Fibroblast of skin of left quadriceps (primary cell): ENCODE measurements around the gene OSM.

Source experiments
- DNase-seq, 2 experiments: peaks; one replicate each; pipeline ENCODE4 v3.0.0-alpha.2; 2013; ENCODE audit warnings: low read depth in 2 of 2

Gene OSM

GRCh38 chr22:30263883-30264282, 2.8 kb downstream of the OSM start:
- no peak for DNase-seq

DNA sequence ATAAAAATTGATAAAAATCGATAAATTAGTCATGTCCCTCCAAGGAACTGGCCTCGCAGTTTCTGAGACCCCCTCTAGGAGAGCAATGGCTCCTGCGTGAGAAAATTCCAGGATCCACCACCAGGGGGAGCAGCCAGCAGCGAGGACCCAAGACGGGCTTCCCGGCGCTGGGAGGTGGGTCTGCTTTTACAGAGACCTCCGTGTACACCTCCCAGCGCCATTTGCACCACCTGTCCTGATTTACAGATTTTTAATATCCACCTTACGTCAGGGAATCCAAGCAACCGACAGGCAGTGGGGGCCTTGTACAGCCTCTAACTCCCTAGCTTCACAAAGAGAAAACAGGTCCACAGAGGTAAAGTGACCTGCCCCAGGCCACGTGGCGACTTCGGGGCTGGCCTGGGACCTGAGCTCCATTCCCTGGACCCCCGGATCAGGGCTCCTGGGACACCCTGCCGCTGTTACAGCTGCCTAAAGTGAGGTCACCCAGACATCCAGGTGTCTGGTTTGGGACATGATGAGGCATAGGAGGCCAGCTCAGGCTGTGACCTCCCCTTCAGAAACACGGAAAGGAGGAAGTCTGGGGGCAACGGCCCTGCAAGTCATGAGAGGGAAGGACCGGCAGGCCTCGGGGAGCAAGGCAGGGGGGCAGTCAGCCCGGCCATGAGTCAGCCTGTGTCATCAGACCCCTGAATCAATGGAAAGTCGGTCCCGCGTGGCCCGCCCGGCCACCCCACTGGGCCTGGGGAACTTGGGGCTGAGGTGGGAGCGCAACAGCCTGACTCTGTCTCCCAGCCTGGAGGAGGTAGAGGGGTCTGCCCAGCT, 3.5 kb downstream of the OSM start:
- no peak for DNase-seq

GRCh38 chr22:30262112-30262511, 4.5 kb downstream of the OSM start:
- DNase-seq: no peak

- DNase-seq: no peak
Observed at GRCh38 chr22:30261134-30261533, 5.5 kb downstream of the OSM start.

- no peak for DNase-seq
Observed at GRCh38 chr22:30260682-30261081, 6.0 kb downstream of the OSM start.

DNA sequence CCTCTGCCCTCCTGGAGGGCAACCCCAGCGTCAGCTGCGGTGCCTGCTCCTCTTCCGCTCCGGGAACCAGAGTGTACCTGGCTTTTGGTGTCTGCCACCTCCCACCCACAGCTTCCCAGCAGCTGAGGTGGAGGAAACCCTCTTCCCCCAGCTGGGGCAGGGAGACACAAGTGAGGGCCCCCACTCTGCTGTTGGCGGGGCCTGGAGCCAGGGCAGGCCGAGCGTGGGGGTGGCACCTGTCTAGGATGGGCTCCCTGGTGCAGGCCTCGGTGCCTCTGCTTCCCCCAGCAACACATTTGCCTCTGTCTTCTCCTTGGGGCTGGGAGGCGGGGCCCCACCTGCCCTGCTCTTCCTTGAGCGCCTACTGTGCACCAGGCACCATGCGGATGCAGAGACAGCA, 6.4 kb downstream of the OSM start:
- no peak for DNase-seq

DNA sequence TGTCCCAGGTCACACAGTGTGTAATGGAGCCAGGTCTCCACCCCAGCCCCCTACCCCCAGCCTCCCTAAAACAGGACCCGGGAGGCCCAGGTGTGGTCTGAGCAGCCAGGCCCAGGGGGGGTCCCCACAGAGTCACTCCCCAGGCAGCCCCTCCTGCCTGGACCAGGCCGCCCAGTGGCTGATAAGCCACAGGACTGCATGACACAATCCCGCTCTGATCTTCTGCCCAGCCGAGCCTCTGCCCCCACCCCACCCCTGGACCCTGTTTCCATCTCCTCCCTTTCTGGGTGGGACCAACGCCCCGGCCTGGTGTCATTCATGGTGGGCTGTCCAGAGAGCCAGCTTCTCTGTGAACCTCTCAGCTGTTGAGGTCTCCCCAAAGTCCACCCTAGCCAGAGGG, 12.3 kb downstream of the OSM start:
- no peak for DNase-seq

GRCh38 chr22:30253205-30253852, 13.3 kb downstream of the OSM start:
- peak in 1 of 2 experiments; percentile 31 for DNase-seq

DNA sequence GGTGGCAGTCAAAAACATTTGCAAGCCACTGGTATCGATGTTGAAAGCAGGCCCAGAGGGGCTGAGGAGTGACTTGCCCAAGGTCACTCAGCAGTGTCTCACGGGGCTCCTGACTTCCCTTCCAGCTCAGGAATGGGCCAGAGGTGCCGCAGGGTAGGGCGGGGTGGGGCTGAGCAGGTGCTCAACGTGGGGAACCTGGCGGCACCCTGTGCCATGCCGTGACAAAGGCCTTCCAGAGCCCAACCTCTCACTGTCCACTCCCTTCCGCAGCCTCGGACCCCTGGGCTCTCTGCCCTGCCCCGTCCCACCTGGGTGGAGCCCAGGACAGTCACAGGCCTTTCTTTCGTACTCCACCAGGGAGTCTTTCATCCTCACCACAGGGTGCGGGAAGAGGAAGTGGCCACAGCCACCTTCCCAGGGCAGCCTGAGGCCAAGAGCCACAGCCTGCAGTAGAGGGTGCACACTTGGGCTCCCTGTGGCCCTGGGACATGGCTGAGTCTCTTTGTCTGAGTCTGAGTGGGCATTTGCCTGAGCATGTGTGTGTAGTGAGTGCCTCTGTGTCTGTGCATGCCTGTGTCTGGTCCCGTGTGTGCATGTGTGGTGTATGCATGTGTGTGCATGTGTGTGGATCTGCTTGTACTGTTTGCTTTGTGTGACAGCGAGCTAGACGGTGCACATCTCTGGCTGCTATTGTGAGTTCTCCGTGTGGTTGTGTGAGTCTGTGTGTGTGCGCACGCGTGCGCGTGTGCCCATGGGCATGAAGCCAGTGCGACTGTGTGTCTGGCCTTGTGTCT, 14.0 kb downstream of the OSM start:
- no peak for DNase-seq

- DNase-seq: no peak
Observed at GRCh38 chr22:30251711-30252110, 14.9 kb downstream of the OSM start.

DNA sequence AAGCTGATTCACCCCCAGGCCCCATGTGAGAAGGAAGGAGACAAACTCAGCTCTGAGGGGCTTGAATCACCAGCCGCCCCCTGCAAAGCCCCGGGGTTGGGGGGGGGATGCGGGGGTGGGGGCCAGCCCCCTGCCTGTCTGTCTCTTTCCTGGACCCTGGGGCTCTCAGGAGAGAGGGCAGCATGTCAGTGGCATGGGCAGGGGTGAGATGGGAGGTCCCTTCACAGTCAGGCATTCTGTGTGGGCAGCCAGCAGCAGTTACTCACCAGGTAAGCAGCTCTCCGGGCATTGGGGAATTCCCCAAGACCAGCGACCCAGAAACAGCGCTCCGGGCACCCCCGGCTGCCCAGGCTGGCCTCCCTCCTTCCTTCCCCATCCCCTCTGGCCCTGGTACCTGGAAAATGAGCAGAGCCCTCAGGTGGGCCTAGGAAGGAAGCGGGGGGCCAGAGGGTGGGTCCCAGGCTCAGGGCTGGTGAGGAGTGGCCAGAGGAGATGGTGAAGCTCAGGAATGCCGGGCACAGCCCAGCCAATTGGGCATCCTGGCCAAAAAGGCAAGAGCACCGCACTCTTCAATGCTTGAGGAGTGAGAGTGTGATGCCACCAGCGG, 15.9 kb downstream of the OSM start:
- DNase-seq: no peak

- no peak for DNase-seq
Observed at GRCh38 chr22:30250039-30250565, 16.5 kb downstream of the OSM start.

- DNase-seq: no peak
Observed at GRCh38 chr22:30249049-30250038, 17.3 kb downstream of the OSM start.

GRCh38 chr22:30248484-30248883, 18.2 kb downstream of the OSM start:
- DNase-seq: no peak

- no peak for DNase-seq
Observed at GRCh38 chr22:30247974-30248373, 18.7 kb downstream of the OSM start.

DNA sequence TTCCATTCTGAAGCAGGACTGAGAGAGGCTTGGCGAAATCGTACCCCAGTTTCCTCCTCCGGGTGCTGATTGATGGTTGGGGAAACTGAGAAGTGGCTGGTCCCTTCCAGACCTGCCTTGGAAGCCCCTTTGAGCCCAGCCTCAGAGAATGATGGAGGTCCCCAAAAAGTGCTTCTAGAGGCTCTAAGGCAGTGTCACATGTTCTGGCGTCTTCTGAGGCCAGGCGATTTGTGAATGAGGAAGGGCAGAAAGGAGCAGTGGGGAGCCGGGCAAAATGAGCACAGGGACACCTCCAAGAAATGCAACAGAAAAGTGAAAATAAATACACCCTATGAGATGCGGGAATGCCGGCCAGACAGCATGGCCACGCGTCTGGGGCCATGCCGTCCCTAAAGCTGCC, 19.1 kb downstream of the OSM start:
- no peak for DNase-seq

- DNase-seq: no peak
Observed at GRCh38 chr22:30246814-30247376, 19.8 kb downstream of the OSM start.

DNA sequence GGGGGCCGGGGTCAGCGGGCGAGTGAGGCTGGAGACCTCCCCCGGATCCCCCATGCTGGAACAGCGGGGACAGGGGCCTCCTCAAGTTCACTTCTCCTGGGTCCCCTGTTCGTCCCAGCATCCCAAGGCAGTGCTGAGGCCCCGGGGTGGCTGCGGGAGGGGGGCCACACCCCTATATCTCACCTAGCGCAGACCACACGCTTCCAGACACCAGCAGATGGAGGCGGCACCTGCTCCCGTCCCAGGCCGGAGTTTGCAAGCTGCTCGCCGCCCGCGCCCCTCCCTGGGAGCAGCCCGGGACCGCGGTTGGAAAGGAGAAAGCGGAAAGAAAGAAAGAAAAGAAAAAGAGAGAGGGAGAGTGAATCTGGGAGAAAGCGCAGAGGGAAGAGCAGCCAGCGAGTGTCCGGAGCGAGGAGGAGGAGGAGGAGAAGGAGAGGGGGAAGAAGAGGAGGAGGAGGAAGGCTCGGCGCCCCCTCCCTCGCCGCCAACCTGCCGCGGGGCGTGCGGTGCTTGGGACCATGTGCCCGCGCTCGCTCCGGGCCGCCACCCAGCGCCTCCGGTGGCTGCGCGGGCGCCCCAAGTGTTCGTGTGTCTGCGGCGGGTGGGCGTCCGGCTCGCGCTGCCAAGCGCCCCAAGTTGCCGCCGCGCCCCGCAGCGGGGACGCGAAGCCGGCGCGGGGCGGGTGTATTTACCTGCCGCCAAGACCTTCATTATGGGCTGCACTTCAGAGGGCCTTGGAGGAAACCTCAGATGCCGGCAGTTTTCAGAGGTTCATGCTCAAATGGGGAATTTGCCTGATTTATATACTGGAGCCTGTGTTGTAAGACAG, 20.5 kb downstream of the OSM start, which contains the start of gene LIF:
LIF (minus strand) TSS at position 775 of the 829 bp plus-strand sequence; CDS start at position 711, 64 bp downstream.
- DNase-seq: no peak
